ENCODE measurements around the gene DDIT3. TPM values are rescaled to one million over a fixed set of nuclear protein-coding genes. Genes with fewer than 3 reads are reported as not detected.

DDIT3 gene
- total RNA-seq, 1 experiment from 2014 or later, result 70.2 TPM

DNA sequence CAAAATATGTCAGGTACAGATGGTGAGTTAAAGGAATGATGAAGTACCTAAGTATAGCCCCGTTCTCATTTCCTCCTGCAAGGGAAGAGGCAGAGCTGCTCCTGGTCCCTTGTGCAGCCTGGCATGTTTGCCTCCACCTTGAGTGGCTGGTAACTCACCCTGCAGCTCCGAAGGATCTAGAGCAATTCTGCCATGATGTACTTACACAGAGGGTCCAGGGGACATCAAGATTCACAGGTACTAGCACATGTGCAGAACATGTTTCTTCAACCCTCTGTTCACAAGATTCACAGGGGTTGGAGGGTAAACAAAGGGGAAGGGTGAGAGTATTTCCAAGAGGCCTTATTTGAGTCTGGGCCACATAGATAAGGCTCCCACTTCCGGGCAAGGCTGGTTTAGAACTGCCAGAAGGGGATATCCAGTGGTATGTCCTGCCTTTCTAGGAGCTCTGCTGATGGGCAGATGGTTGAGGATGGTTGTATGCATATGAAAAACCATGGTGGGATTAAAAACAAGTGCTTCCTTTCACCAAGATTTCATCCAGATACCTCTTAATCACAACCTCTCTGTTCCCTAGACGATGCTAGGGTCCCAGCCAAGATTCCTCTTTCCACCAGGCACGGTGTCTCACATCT is 18.9 kb upstream of the DDIT3 start:
- H3K36me3 Mint-ChIP-seq (ENCODE audit: insufficient read depth, unreplicated experiment), result peaks cover 40% of the 10 kb centered on the region
- TF ChIP-seq, protein P1, sequence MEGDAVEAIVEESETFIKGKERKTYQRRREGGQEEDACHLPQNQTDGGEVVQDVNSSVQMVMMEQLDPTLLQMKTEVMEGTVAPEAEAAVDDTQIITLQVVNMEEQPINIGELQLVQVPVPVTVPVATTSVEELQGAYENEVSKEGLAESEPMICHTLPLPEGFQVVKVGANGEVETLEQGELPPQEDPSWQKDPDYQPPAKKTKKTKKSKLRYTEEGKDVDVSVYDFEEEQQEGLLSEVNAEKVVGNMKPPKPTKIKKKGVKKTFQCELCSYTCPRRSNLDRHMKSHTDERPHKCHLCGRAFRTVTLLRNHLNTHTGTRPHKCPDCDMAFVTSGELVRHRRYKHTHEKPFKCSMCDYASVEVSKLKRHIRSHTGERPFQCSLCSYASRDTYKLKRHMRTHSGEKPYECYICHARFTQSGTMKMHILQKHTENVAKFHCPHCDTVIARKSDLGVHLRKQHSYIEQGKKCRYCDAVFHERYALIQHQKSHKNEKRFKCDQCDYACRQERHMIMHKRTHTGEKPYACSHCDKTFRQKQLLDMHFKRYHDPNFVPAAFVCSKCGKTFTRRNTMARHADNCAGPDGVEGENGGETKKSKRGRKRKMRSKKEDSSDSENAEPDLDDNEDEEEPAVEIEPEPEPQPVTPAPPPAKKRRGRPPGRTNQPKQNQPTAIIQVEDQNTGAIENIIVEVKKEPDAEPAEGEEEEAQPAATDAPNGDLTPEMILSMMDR (IDR thresholded peaks at IDR 0.05; ENCODE audit: unreplicated experiment), result no peak
- H3K4me1 Mint-ChIP-seq (ENCODE audit: low read depth, unreplicated experiment), result no peaks in the 10 kb centered on the region
- DNase-seq, result no peak
- no peak overlapping the region for H3K27ac Mint-ChIP-seq (ENCODE audit: unreplicated experiment)
- no TSS peak for BruUV-seq (replicated peaks)
- intact Hi-C loops (cut with micrococcal nuclease; ENCODE audit: unreplicated experiment), result no loop called here
- no peaks in the 10 kb centered on the region for H3K27me3 Mint-ChIP-seq (ENCODE audit: unreplicated experiment)
- no peak overlapping the region for H3K4me3 Mint-ChIP-seq (ENCODE audit: low read depth, unreplicated experiment)
- CTCF ChIA-PET, result interaction anchor here (1.3 kb wide), 1 partner anchor 9 kb away, joined by 3 read pairs; no protein-coding TSS in a partner anchor
- H3K9me3 Mint-ChIP-seq (ENCODE audit: low read depth, unreplicated experiment), result no peaks in the 10 kb centered on the region

DNA sequence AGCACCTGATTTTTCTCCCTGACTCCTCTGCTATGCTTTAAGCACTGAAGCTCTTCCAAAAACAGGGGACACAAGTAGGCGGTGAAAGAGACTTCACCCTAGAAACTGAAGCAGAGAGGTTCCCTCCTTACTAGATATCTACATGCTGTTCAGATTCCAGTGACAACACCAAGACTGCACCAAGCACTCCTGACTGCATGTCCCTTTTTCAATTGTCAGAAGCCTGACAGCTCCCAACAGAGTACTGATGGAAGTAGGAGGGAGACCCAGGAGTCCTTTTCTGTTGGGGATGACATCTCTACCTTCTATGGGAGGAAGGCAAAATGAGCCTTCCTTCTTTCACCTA is 16.3 kb upstream of the DDIT3 start:
- peaks cover 49% of the 10 kb centered on the region for H3K36me3 Mint-ChIP-seq (ENCODE audit: insufficient read depth, unreplicated experiment)

DNA sequence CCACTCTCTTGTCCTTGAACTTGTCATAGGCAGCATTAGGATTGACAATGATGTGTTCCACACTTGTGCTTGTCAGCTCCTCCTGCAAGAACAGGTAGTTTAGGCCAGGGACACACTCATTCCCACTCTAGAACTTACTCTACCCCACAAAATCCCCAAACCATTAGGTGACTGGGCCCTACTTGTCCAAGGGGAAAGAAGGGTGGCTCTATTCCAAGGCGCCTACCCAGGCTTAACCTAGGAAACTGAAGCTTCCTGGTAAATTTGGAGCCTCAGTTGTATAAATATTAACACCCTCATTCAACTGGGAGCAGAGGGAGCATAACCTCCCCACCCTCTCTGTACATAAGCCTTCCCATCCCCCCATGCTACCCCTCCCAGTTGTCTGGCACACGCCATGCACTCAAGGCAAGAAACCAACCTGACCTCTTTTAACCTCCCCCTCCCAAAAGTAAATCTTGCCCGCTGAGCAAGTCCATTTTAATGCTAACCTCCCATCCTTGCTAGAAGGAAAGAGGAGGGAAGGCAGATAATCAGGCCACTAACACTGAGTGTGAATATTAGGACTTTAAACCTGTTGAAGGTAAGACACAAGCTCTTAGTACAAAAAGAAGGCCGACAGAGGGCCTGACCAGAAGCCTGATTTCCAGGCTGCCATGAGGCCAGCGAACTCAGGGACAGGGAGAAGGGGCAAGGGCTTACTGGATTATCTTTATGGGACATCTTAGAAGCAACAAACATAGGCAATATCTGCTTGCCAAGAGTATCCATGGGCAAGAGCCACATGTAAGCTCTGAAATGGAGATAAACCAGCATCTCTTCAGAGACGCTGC is 15.7 kb upstream of the DDIT3 start:
- CTCF ChIA-PET, result interaction anchor here (0.7 kb wide), 1 partner anchor 60 kb away, joined by 3 read pairs; no protein-coding TSS in a partner anchor
- intact Hi-C loops (cut with micrococcal nuclease; ENCODE audit: unreplicated experiment), result no loop called here
- no peak overlapping the region for H3K27ac Mint-ChIP-seq (ENCODE audit: unreplicated experiment)
- H3K36me3 Mint-ChIP-seq (ENCODE audit: insufficient read depth, unreplicated experiment), result peaks cover 55% of the 10 kb centered on the region
- H3K4me3 Mint-ChIP-seq (ENCODE audit: low read depth, unreplicated experiment), result no peak overlapping the region
- TF ChIP-seq, protein P1 (IDR thresholded peaks at IDR 0.05; ENCODE audit: unreplicated experiment), result no peak
- DNase-seq, result no peak
- no peaks in the 10 kb centered on the region for H3K9me3 Mint-ChIP-seq (ENCODE audit: low read depth, unreplicated experiment)
- H3K4me1 Mint-ChIP-seq (ENCODE audit: low read depth, unreplicated experiment), result no peaks in the 10 kb centered on the region
- no TSS peak for BruUV-seq (replicated peaks)
- no peaks in the 10 kb centered on the region for H3K27me3 Mint-ChIP-seq (ENCODE audit: unreplicated experiment)

More for the DNA sequence above, 16.3 kb upstream of the DDIT3 start:
- Mint-ChIP-seq H3K4me1 (ENCODE audit: low read depth, unreplicated experiment) (no peaks in the 10 kb centered on the region), H3K4me3 (ENCODE audit: low read depth, unreplicated experiment) (no peak overlapping the region), H3K27me3 (ENCODE audit: unreplicated experiment) (no peaks in the 10 kb centered on the region), H3K27ac (ENCODE audit: unreplicated experiment) (no peak overlapping the region), H3K9me3 (ENCODE audit: low read depth, unreplicated experiment) (no peaks in the 10 kb centered on the region)
- BruUV-seq (replicated peaks), result no TSS peak
- TF ChIP-seq, protein P1 (IDR thresholded peaks at IDR 0.05; ENCODE audit: unreplicated experiment), result no peak
- CTCF ChIA-PET, result interaction anchor here (0.7 kb wide), 1 partner anchor 59 kb away, joined by 3 read pairs; no protein-coding TSS in a partner anchor
- no peak for DNase-seq
- intact Hi-C loops (cut with micrococcal nuclease; ENCODE audit: unreplicated experiment), result no loop called here

DNA sequence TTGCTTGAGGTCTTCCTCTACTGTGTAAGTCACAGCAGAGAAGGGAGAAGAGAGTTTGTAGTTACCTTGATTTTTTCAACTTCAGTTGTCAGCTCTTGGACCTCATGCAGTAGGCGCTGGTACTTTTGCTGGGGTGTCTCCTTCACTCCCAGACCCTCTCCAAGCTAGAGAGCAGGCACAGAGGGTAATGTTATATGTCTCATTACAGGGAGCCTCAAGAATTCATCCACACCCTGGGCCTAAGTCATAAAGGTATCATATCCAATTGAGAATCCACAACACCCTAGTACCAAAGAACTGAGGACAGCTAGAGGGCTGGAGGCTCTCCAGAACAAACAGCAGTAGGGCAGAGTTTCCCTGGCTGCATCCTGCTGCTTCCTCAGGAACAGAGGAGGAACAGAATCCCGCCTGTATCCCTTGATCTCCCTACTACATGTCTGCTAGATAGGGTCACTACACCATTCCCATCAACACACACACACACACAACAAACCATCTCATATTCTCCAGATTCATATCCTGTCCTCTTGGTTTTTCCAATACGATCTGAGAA is 14.8 kb upstream of the DDIT3 start:
- BruUV-seq (replicated peaks), result no TSS peak
- Mint-ChIP-seq H3K27me3 (ENCODE audit: unreplicated experiment) (no peaks in the 10 kb centered on the region), H3K36me3 (ENCODE audit: insufficient read depth, unreplicated experiment) (peaks cover 64% of the 10 kb centered on the region), H3K27ac (ENCODE audit: unreplicated experiment) (no peak overlapping the region), H3K4me1 (ENCODE audit: low read depth, unreplicated experiment) (no peaks in the 10 kb centered on the region), H3K9me3 (ENCODE audit: low read depth, unreplicated experiment) (no peaks in the 10 kb centered on the region), H3K4me3 (ENCODE audit: low read depth, unreplicated experiment) (no peak overlapping the region)
- TF ChIP-seq, protein P1 (IDR thresholded peaks at IDR 0.05; ENCODE audit: unreplicated experiment), result no peak
- intact Hi-C loops (cut with micrococcal nuclease; ENCODE audit: unreplicated experiment), result no loop called here
- CTCF ChIA-PET, result interaction anchor here (0.7 kb wide), 1 partner anchor 28 kb away, joined by 3 read pairs; no protein-coding TSS in a partner anchor
- no peak for DNase-seq
